Retinal pigment epithelial cell (primary cell): Measurements from ENCODE around the gene SCTR.

Experiments
- DNase-seq: peaks from one replicate; pipeline ENCODE4 v3.0.0-alpha.2; 2010; ENCODE audit warnings: low read depth
- H3K4me3 ChIP-seq: 2 replicates; pipeline ENCODE4 v1.5.1; 2011; ENCODE audit warnings: mild to moderate bottlenecking, low read length, control low read depth, moderate library complexity
- TF ChIP-seq, protein P1 (sequence below): conservative IDR thresholded peaks from 2 replicates; pipeline ENCODE4 v1.5.1; 2011; ENCODE audit warnings: low read depth, low read length, control low read depth, inconsistent platforms

SCTR gene

DNA sequence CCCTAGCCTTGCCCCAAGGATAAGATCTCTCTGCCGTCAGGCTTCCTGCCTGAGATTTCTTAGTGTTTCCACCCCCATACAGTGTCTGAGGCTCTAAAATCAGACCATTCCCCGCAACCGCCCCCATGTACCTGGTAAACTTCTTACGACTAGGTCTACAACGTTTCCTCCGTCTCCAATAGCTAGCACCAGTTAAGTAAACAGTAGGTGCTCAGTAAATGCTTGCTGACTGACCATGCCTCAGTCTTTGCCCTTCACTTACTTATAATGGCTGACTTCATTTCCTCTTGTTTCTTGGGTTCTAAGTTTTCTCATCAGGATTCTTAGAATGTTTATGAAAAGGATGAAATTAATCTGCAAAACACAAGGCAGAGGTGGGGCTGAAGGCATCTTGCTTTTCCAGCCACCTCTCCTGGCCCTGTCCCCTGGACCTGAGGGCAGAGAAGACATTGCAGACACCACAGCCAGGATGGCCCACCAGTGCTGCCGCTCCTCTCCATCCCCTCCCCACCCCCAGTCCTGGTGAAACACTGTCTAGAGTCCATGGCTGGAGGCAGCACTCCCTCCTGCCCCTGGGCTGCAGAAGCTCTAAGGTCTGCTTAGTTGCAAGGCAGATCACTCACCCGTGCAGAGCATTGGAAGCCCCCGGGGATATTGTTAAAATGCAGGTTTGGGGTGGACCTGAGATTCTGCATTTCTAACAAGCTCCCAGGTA lies 75.7 kb downstream of the SCTR start:
- DNase-seq = no peak
- no peak overlapping the region for H3K4me3 ChIP-seq
- TF ChIP-seq, protein P1, sequence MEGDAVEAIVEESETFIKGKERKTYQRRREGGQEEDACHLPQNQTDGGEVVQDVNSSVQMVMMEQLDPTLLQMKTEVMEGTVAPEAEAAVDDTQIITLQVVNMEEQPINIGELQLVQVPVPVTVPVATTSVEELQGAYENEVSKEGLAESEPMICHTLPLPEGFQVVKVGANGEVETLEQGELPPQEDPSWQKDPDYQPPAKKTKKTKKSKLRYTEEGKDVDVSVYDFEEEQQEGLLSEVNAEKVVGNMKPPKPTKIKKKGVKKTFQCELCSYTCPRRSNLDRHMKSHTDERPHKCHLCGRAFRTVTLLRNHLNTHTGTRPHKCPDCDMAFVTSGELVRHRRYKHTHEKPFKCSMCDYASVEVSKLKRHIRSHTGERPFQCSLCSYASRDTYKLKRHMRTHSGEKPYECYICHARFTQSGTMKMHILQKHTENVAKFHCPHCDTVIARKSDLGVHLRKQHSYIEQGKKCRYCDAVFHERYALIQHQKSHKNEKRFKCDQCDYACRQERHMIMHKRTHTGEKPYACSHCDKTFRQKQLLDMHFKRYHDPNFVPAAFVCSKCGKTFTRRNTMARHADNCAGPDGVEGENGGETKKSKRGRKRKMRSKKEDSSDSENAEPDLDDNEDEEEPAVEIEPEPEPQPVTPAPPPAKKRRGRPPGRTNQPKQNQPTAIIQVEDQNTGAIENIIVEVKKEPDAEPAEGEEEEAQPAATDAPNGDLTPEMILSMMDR = no peak

DNA sequence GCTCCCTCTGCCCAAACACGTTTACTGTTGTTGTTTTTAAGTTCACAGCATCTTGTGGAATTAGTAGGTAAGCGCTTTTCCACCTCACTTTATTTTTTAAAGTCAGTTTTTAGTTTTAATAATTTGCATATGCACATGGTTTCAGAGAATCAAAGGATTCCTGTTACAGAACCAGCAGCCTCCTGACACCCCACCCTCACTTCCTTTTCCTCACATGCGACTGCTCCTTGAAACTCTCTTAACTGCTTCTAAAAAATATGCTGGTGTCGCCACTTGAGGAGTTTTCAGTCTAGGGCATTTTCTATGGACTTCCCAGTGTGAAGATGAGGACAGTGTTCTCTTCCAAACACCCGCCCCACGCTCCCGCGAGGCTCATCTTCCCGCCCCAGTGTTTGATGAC lies 78.2 kb downstream of the SCTR start:
- no peak overlapping the region for H3K4me3 ChIP-seq
- TF ChIP-seq, protein P1 = no peak
- DNase-seq = no peak

DNA sequence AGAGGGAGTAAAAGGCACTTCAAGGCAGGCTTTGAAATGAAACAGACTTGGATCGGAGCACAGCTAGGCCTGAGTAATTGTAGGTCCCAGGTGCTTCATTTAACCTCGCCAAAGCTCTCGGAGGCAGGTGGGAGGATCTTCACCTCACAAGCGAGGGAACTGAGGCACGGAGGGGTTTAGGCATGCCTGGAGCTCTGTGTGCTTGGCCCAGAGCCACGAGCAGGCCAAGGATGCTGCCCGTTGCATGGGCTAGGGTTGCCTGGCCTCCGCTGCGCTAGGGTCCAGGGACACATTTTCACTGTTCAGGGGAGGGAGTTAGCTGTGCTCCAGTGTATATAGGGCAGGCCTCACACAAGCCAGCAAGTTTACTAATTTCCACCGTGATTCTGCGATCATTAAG lies 81.4 kb downstream of the SCTR start:
- H3K4me3 ChIP-seq = no peak overlapping the region
- DNase-seq = no peak
- TF ChIP-seq, protein P1 = no peak

DNA sequence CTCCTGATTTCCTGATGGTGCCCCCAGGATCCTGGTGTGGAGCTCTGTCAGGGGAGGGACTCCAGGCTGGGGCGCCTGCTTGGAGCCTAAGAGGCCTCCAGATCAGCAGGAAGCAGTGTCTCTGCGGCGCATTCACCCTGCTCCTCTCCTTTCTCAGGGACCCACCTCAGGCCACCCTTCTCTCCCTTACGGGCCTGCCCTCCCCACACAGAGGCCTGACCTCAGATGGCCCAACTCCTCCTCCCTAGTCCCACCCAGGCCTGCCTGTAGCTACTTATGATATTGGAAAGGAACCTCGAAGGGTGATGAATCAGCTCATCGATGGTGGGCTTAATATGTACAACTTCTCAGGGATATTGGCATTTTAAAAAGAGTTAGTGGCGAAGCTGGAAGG lies 82.1 kb downstream of the SCTR start:
- DNase-seq = no peak
- TF ChIP-seq, protein P1 = no peak
- H3K4me3 ChIP-seq = no peak overlapping the region

DNA sequence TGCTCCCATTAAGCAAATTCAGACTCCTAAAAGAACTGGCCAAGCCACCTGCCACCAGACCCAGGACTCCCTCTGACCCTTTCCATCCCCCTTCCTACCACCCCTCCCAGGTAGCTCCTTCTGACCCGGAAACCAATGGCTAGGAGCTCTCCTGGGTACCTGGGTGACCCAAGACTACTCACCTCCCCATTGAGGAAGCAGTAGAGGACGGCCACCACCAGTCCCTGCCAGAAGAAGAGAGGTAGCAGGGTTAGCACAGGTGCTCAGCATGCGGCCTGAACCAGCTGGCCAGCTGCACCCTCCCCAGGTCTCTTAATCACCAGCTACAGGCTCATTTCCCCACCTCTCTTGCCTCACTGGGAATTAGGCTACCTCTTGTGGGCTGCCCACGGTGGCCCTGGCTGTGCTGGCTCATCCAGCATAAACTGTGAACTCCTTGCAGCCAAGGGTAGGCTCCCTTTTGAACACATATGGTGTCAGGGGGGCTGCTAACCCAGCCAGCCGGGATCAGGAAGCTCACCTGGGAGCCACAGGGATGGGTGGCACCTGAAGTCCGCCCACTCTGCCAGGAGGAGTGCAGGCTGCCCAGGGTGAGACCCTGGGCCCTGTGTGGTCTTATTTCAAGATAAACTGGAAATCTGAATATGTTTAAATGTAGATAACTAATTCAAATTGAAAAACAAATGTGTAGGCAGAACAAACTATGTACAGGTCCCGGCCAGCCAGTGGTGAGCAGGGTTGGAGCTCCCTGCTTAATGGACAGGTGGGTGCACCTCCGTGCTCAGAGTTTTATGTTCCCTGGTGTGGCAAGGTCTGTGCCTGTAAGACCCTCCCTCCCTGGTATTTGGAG lies 82.7 kb downstream of the SCTR start:
- H3K4me3 ChIP-seq = no peak overlapping the region
- no peak for DNase-seq
- TF ChIP-seq, protein P1 = no peak

DNA sequence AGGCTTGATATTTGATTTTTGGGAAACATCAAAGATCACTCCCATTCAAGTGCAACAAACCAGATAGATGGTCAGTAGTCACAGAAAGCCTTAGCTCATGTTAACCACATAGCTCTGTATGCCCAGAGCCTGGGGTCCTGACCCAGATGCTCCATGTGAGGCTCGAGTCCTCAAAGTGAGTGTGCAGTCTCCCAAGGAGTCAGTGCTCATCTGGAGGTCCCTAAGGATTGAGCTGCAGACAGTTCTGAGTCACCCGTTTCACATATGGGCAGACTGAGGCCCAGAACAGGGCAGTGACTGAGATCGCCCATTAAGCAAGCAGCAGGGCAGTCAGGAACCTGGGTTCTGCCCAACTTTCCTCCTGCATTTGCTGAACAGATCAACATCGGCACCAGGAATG lies 83.4 kb downstream of the SCTR start:
- DNase-seq = no peak
- H3K4me3 ChIP-seq = no peak overlapping the region
- TF ChIP-seq, protein P1 = no peak

DNA sequence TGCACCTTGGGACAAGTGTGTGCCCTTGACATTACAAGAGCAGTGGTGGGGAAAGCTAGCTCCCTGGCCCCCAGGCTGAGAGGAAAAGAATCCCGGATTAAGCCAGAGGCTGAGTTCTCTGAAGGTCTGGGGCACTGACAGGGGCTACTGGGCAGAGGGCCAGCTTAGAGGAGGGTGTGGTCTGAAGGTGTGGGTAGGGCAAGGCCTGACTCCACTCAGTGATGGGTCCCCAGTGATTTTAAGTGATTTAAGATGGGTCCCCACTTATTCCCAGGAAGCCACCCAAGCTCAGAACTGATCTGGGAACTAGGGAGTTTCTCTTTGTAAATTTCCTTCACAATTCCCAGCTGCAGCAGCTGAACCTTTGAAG lies 83.8 kb downstream of the SCTR start:
- H3K4me3 ChIP-seq = no peak overlapping the region
- no peak for DNase-seq
- TF ChIP-seq, protein P1 = no peak
